C4-2B (cell line): Measurements from ENCODE around the gene TOR4A.

Source experiments
- CTCF ChIP-seq: fragments of 450-650 bp; conservative IDR thresholded peaks from 2 replicates; pipeline ENCODE4 v1.5.1; 2017; ENCODE audit warnings: mild to moderate bottlenecking
- ZFX ChIP-seq: fragments of 450-650 bp; IDR thresholded peaks from 2 replicates; pipeline ENCODE4 v1.6.1; 2017

- TF ChIP-seq CTCF (no peak), ZFX (no peak)
Measured at GRCh38 chr9:137297966-137298365, 20.4 kb downstream of the TOR4A start.
